Right lobe of liver (tissue), 4 donors: ENCODE results near the gene OLIG3.

Source experiments
- POLR2A ChIP-seq: fragments of 450-650 bp; IDR thresholded peaks from one replicate; pipeline ENCODE4 v1.6.1; 2017; ENCODE audit warnings: antibody characterized with exemption, mild to moderate bottlenecking
- TF ChIP-seq, protein P1 (sequence below), 4 donors: fragments of 200-600 bp in 3 of 4; fragments of 450-650 bp in 1 of 4; IDR thresholded peaks; one replicate each; pipeline versions ENCODE4 v1.5.1 to v1.8.0; 2016 to 2022; ENCODE audit warnings: antibody characterized with exemption in 4 of 4, mild to moderate bottlenecking in 2 of 4
- donor health status: DM: no; HTN: no; CAD: no.
- donor health status: DM: no; HTN: no; CAD: no.
- donor health status: DM: no; HTN: yes; CAD: no.

DNA sequence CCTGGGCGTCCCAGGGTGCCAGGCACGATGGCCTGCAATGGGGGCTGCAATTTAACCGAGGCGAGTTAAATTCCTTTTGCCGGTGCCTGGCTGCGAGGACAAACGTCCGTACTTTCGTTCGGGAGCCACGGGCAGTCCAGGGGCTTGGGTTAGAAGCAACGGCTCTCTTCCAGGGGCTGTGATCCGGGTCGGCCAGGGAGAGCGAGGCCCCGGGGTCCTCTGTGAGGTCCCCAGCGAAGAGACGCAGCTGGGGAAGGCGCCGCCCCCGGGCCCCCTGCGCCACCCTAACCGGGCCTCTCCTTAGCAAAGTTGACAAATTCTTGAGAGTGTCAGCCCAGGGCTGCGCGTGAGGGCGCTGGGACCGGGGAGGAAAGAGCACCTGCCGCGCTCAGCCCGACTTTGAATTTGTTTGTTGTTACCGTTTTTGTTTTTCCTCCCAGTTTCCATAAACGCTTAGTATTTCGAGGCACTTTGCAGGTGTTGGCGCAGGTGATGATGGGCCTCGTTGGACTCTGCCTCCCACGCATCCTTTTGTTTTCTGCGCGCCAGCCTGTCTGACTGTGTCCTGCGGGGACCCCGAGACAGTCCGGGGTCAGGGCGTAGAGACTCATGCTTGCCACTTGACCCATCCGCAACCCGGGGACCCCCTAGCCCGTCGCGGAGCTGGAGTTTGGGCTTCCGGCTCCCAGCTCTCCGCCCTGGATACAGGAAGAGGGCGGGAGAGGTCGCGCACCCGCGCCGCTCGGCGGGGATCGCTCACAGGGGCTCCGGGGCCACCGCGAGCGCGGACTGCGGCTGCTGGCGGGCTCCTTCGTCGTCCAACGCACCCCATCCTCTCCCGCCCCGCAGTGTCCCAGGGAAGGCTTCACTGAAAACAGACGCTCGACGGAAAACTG lies 5.8 kb downstream of the OLIG3 start:
- TF ChIP-seq, protein P1, sequence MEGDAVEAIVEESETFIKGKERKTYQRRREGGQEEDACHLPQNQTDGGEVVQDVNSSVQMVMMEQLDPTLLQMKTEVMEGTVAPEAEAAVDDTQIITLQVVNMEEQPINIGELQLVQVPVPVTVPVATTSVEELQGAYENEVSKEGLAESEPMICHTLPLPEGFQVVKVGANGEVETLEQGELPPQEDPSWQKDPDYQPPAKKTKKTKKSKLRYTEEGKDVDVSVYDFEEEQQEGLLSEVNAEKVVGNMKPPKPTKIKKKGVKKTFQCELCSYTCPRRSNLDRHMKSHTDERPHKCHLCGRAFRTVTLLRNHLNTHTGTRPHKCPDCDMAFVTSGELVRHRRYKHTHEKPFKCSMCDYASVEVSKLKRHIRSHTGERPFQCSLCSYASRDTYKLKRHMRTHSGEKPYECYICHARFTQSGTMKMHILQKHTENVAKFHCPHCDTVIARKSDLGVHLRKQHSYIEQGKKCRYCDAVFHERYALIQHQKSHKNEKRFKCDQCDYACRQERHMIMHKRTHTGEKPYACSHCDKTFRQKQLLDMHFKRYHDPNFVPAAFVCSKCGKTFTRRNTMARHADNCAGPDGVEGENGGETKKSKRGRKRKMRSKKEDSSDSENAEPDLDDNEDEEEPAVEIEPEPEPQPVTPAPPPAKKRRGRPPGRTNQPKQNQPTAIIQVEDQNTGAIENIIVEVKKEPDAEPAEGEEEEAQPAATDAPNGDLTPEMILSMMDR (IDR thresholded peaks at IDR 0.05): no peak
- no peak for TF ChIP-seq POLR2A
